Measurements from ENCODE around the gene FBLL1. TPM values are rescaled to one million over a fixed set of nuclear protein-coding genes. Genes with fewer than 3 reads are reported as not detected.

FBLL1 gene
- total and polyA plus RNA-seq, 2 experiments from 2014 or later = 2.3 to 6.0 TPM

GRCh38 chr5:168580227-168580508, 51.1 kb downstream of the FBLL1 start (continued):
- TF ChIP-seq ZNF462 (CRISPR knock-in tag; IDR thresholded peaks at IDR 0.05) (no peak), NANOG (IDR thresholded peaks at IDR 0.05; ENCODE audit: borderline replicate concordance) (no peak), EZH2phosphoT487 (IDR thresholded peaks at IDR 0.05; ENCODE audit: unreplicated experiment) (no peak), POLR2AphosphoS5 (IDR thresholded peaks at IDR 0.05; ENCODE audit: low read depth) (no peak)

Small RNA genes lying within 50 kb of the gene (microRNA-seq; reads per million reads assigned to microRNA genes)
- gene MIR103A1 (not detected), gene MIR103B1 (not detected)

Small RNA genes lying within 50 kb of the gene (small RNA-seq; reads per million reads assigned to genes)
- 0.67 reads per million, percentile 46 among the genes with 10 or more reads in this experiment for gene MIR103A1 (ENCODE audit: low replicate concordance)

Other genes starting within 250 kb of the FBLL1 start
- gene WWC1, start 237.7 kb upstream of the FBLL1 start, total RNA-seq (2014; rRNA removed; shearing (Covaris generic)) = 27.8 and 33.2 TPM in 2 replicates
- gene WWC1, start 237.7 kb upstream of the FBLL1 start, polyA plus RNA-seq (2016; fragmentation: Nextera tagmentation; extraction: Ambion mirVana) = 23.6 and 25.4 TPM in 2 replicates
- gene RARS1, start 42.8 kb upstream of the FBLL1 start, total RNA-seq (2014; rRNA removed; shearing (Covaris generic)) = 129 and 138 TPM in 2 replicates
- gene RARS1, start 42.8 kb upstream of the FBLL1 start, polyA plus RNA-seq (2016; fragmentation: Nextera tagmentation; extraction: Ambion mirVana) = 63.5 and 75.1 TPM in 2 replicates
- gene PANK3, start 50.1 kb downstream of the FBLL1 start, total RNA-seq (2014; rRNA removed; shearing (Covaris generic)) = 91.6 and 101 TPM in 2 replicates
- gene PANK3, start 50.1 kb downstream of the FBLL1 start, polyA plus RNA-seq (2016; fragmentation: Nextera tagmentation; extraction: Ambion mirVana) = 14.0 and 17.0 TPM in 2 replicates

Measured in GM23338 (cell line).